ENCODE measurements around the gene C22orf42.
A peak's percentile ranks its signal among the peaks of the same experiment; 100 is the strongest.
"Not testable (repeated sequence)": the region's sequence is repeated elsewhere in the genome, so short reads cannot be mapped to it uniquely, and the experiment has no call there.

The C22orf42 gene

DNA sequence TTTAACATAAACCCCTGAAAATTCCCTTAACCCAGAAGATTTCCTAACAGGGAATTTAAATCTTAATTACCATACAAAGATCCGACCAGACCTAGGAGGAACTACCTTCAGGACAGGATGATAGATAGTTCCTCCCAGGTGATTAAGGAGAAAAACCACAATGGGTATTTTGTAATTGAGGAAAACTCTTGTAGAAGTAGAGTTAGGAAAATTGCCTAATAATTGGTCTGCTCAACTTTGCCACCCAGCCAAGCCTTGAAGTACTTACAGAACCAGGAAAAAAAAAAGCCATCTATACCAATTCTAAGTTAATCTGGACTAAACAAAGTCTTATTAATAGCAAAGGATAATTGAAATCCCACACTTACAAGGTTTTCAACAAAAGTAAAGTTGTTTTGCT is 20.5 kb downstream of the C22orf42 start:
- intact Hi-C loops (cut with DNase I); DNase-seq: not testable (repeated sequence)

DNA sequence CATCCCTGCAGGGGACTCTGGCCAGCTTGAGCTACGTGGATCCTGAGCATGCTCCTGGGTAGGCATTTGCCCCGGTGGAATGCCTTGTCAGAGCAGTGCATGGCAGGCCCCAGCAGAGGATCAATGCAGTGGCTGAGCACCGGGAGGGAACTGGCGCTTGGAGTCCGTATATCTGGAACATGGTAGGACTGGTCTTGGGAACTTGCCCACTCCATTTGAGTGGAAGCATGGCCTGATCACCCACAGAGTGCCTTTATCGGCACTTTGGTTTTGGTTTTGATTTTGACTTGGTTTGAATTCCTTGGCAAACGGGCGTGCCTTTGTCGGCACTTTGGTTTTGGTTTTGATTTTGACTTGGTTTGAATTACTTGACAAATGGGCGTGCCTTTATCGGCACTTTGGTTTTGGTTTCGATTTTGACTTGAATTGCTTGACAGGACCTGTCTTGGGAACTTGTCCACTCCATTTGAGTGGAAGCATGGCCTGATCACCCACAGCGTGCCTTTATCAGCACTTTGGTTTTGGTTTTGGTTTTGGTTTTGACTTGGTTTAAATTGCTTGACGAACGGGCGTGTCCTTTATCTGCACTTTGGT is 21.3 kb downstream of the C22orf42 start:
- intact Hi-C loops (cut with DNase I); DNase-seq: not testable (repeated sequence)

DNA sequence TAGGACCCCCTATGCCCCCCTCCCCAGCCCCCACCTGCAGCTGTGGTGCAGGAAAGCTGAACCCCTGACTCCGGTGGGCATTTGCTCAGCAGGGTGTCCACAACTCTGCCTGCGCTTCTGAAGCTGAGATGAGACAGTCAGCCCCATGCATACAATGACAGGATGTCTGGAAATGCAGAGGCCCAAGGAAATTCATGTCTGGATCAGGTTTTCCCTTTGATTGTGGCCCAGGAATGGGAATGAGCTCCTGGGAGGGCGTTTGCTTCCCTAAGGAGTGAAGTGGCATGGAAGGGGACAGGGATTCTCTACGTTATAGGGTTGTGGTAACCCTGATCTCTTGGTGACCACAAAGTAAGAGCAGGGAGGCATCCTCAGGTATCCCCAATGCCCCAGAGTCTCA is 22.2 kb downstream of the C22orf42 start:
- intact Hi-C loops (cut with DNase I); DNase-seq: not testable (repeated sequence)

DNA sequence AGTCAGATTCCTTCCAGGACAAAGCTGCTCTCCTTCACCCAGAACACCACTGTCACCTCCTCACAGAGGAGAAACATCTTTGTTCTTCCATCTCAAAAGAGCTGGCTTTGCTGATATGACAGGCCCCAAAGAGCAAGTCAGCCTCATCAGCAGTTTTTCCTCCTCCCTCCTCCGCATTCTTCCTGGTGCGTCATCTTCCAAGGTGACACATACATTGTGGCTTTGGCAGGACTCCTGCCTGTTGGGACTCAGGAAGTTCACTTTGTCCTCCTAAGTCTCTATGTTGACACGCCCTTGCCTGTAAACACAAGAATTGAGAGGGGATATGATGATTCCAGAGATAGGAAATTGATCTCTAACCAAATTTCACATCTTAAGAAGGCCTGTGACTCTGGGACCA is 23.1 kb downstream of the C22orf42 start:
- DNase-seq = peak in 1 of 10 donors; percentile 18
- intact Hi-C loops (cut with DNase I) = not testable (repeated sequence)

DNA sequence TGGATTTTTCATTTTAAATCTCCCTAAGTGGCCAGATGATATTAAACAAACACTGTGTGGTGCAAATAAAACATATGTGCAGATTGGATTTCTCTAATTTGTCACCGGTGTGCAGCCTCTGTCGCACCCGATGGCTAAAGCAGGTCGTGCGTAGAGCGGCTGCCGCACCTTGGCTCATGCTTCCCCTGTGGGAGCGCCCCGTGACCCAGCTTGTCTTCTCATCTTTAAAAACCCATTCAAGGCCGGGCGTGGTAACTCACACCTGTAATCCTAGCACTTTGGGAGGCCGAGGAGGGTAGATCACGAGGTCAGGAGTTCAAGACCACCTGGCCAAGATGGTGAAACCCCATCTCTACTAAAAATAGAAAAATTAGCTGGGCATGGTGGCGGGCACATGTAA is 24.3 kb downstream of the C22orf42 start:
- DNase-seq; intact Hi-C loops (cut with DNase I): not testable (repeated sequence)

DNA sequence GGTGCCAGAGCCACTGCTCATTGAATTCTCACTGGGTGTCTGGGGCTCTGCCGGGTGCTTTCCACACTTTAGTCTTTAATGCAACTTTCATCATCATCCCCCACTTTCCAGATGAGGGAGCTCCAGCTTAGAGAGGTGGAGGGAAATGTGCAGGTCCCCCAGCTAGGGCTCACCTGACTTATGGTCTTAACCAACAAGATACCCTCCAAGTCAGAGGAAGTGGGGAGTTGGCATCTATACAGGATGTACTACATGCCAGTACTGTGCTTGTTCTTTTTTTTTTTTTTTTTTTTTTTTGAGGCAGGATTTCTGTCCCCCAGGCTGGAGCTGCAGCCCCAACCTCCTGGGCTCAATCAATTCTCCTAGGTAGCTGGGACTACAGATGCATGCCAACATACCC is 26.3 kb downstream of the C22orf42 start:
- intact Hi-C loops (cut with DNase I) = no loop called here
- DNase-seq = no peak

DNA sequence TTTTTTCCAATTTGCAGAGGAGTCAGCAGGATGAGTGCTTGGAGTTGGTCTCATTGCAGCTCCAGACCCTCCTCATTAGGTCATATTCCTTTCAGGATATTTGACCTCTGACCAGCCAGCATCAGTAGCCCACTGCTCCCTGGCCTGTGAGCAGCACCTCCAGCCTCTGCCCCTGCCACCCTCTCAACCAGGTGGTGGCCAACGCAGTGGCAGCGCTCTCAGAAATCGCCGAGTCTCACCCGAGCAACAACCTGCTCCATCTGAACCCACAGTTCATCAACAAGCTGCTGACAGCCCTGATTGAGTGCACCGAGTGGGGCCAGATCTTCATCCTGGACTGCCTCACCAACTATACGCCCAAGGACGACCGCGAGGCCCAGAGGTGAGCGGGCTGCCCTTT is 27.0 kb downstream of the C22orf42 start:
- intact Hi-C loops (cut with DNase I) = no loop called here
- DNase-seq = peak in 1 of 10 donors; percentile 70

DNA sequence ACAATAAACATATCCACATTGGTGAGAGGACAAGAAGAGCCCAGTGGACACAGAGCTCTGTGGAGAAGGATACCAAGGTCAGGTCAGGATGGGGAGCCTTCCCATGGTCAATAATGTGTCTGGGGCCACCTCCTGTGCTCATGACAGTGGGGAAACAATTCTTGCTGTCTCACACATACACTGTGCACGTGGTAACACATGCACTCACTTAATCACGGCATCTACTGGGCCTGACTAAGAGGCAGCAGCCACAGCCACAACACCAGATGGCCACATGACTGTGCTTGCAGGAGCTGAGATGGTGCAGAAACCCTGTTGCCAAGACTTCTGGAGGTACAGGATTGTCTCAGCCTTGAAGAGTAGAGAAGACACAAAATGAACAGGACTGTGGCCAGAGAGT is 28.6 kb downstream of the C22orf42 start:
- intact Hi-C loops (cut with DNase I) = no loop called here

DNA sequence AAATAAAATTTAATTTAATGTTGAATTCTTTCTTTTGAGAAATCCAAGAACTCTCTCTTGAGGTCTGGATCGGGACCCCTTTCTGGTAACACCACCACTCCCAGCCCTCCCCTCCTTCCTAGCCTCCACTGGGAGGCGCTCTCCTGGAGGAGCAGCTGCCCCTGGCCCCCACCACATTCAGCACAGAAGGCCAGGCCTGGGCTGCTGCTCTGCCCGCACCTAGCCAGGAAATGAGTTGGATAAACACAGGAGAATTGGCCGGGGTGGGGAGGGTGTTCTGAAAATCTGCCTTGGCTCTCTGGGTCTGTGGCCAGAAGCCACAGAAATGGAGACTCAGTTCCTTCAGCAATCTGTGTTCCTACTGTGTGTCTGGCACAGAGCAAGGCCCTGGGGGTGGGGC is 31.2 kb downstream of the C22orf42 start:
- intact Hi-C loops (cut with DNase I) = no loop called here
- DNase-seq = no peak

More for the DNA sequence above, 28.6 kb downstream of the C22orf42 start:
- peak in 5 of 10 donors; percentile 14 to 92 (median 81) for DNase-seq

DNA sequence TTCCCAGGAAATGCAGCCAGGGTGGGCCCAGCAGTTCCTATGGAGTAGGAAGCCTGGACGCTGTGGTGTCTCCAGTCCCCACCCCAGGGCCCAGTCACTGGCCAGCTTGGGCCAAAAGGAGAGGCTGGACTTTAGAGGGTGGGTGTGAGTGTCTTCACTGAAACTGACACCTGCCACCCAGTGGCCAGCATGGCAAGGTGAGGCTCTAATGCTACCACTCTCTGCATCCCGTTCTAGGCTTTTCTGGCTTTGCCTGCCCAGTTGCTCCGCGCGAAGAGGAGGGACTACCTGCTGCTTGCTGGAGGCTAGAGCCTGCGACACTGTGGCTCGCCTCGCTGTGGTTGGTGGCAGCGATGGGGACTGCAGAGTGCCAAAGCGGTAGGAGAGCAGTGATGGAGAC is 35.4 kb downstream of the C22orf42 start:
- DNase-seq = no peak
- intact Hi-C loops (cut with DNase I) = no loop called here

DNA sequence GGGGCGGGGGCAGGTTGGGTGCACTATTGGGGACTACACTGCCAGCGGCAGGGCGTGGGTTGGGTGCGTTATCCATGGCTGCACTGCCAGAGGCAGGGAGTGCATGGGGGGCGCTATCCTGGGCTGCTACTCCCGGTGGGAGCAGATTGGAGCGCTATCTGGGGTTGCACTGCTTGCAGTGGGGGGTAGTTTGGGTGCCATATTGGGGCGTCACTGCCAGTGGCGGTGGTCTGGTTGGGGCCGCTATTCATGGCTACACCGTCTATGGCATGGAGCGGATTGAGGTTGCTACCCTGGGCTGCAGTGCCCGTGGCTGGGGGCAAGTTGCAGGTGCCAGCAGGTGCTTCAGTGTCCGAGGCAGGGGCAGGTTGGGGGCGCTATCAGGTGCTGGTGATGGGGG is 36.2 kb downstream of the C22orf42 start:
- no peak for DNase-seq
- intact Hi-C loops (cut with DNase I) = no loop called here

DNA sequence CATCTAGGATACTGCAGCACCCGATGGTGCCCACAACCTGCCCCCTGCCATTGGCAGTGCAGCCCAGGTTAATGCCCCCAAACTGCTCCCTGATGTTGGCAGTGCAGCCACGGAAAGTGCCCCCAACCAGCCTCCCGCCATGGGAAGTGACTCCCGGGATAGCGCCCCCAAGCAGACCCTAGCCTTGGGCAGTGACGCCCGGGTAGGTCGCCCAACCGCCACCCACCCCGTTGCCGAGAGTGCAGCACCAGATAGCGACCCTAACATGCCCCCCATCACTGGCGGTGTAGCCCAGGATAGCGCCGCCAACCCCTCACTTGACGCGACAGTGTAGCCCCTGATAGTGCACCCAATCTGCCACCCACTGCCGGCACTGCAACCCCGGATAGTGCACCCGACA is 38.5 kb downstream of the C22orf42 start:
- DNase-seq = no peak
- intact Hi-C loops (cut with DNase I) = no loop called here

DNA sequence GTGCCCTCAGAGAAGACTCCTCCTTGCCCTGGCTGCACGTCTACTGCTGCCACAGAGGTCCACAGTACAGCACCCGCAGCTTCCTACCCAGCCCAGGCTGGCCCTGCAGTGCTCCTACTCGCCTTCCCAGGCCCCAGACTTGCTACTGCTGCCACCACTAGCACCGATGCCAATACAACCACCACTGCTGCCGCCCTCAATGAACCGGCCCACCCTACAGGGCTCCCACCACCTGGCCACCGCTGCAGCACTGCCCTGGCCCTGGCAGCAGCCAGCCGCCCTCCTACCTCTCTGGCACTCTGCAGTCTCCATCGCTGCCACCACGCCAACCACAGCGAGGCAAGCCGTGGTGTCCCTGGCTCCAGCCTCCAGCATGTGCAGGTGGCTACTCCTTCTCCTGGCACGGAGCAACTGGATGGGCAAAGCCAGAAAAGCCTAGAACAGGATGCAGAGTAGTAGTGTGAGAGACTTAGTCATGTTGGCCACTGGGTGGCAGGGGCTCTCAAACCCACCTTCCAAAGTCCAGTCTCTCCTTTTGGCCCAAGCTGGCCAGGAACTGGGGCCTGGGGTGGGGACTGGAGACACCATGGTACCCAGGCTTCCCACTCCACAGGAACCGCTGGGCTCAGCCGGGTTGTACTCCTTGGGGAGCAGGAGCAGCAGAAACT is 39.4 kb downstream of the C22orf42 start:
- intact Hi-C loops (cut with DNase I) = no loop called here
- no peak for DNase-seq

DNA sequence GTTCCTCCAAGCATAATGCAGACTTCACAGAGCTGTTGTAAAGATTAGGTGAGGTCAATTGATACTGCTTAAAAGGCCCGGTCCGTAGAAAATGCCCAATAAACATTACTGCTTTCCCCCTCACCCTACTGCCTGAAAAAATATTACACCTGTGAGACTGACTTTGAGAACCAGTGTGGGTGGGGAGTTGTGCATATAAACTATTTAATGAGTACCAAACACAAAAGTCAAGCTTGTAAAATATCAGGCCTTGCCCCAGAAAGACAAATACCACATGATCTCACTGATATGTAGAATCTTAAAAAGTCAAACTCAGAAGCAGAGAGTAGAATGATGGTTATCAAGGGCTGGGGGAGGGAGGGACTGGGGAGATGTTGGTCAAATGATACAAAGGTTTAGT is 46.7 kb downstream of the C22orf42 start:
- intact Hi-C loops (cut with DNase I) = no loop called here

DNA sequence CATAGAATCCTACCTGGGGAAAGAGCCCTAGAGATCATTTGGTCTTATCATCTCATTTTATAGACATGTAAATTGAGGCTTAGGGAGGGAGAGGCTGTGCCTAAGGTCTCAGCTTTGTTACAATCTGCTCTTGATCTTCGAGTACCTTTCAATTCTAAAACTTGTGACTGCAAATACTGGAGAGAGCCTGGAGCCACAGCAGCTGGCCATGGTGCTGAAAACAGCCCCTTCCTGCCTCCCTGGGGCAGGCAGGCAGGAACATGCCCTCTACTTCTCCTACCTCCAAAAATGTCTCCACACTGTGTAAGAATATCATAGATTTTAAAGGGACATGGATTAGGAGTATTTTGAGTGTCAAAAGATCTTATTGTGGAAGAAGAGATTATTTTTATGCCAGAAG is 52.2 kb downstream of the C22orf42 start:
- no peak for DNase-seq
- intact Hi-C loops (cut with DNase I) = loop anchor here (10.0 kb wide), 2 partner anchors 348 to 878 kb away; no protein-coding TSS in a partner anchor

More for the DNA sequence above, 46.7 kb downstream of the C22orf42 start:
- no peak for DNase-seq

DNA sequence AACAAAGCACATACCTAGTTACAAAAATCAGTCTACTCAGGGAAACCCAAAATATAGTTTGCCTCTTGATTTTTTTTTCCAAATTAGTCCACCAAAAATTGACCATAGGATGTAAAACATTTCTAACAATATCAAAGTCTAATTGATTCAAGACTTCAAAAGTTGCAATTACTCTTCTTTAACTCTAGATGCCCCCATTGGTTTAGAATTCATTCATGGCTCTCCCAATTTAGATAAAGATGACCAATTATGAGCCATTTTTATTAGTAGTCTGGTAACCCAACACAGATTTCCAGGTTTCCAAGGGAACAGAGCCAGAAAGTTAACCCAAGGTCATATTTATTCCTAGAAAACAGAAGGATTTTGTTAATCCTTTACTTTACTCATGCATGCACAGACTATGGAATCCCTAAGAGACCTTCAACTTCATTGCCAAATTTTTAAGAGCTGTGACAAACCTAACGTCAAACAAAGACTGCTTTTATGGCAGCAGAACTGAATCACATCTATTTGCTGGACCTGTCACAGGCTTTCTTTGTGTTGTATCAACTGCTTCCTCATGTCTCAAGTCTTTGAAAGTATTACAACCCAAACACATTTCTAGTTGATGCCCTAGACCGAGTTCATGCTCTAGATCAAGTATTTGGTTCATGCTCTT is 55.3 kb downstream of the C22orf42 start:
- no peak for DNase-seq
- intact Hi-C loops (cut with DNase I) = loop anchor here (5.0 to 10.0 kb wide), 3 partner anchors 164 to 881 kb away; no protein-coding TSS in a partner anchor

DNA sequence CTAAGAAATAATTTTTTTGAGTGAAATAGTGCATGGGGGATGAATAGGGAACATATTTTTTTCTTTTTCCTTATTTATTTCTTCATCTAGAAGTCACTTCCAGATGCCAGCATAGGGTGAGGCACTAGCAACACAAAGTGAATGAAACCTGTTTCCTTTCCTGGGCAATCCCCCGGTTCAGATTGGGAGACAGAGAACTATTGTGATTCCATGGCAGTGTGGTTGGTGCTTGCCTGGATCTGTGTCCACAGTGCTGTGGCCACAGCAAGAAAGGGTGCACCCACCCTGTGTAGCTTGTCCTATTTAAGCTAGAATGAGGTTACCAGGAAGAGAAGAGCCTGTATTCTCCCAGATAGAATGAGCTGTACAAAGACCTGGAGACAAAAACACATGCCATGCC is 58.4 kb downstream of the C22orf42 start:
- intact Hi-C loops (cut with DNase I) = loop anchor here (5.0 to 10.0 kb wide), 3 partner anchors 167 to 884 kb away; no protein-coding TSS in a partner anchor
- DNase-seq = no peak

Measured in posterior cingulate gyrus (tissue), 11 donors.